HG03432 (cell line): Measurements from ENCODE around the gene CYP3A5.
"Not testable (repeated sequence)": the region's sequence is repeated elsewhere in the genome, so short reads cannot be mapped to it uniquely, and the experiment has no call there.

ENCODE experiments used
- ATAC-seq: cut with Tn5 transposase; IDR thresholded peaks from one replicate; pipeline ENCODE4 v1.9.1; 2021; ENCODE audit warnings: mild to moderate bottlenecking, moderate library complexity; ENCODE audit not compliant: unreplicated experiment

CYP3A5 gene

GRCh38 chr7:99685871-99686608, 6.2 kb upstream of the CYP3A5 start:
- ATAC-seq: not testable (repeated sequence)

- ATAC-seq: no peak
These were observed 5.4 kb upstream of the CYP3A5 start for GRCh38 chr7:99685129-99685758.

GRCh38 chr7:99679032-99679399, 780 bp downstream of the CYP3A5 start:
- ATAC-seq: no peak

GRCh38 chr7:99677648-99678045, 2.1 kb downstream of the CYP3A5 start:
- ATAC-seq: no peak

- ATAC-seq: no peak
These were observed 2.7 kb downstream of the CYP3A5 start for GRCh38 chr7:99677013-99677647.

GRCh38 chr7:99674995-99675742, 4.6 kb downstream of the CYP3A5 start:
- no peak for ATAC-seq

GRCh38 chr7:99672573-99672972, 7.2 kb downstream of the CYP3A5 start:
- ATAC-seq: no peak

- no peak for ATAC-seq
These were observed 10.0 kb downstream of the CYP3A5 start for GRCh38 chr7:99669782-99670181.

- no peak for ATAC-seq
These were observed 11.3 kb downstream of the CYP3A5 start for GRCh38 chr7:99668541-99668940.

GRCh38 chr7:99667179-99667578, 12.6 kb downstream of the CYP3A5 start:
- no peak for ATAC-seq

- no peak for ATAC-seq
These were observed 13.8 kb downstream of the CYP3A5 start for GRCh38 chr7:99666013-99666395.

GRCh38 chr7:99665312-99666012, 14.3 kb downstream of the CYP3A5 start:
- no peak for ATAC-seq

GRCh38 chr7:99657879-99658278, 21.9 kb downstream of the CYP3A5 start:
- not testable (repeated sequence) for ATAC-seq

- ATAC-seq: not testable (repeated sequence)
These were observed 25.2 kb downstream of the CYP3A5 start for GRCh38 chr7:99654626-99655025.

- no peak for ATAC-seq
These were observed 26.0 kb downstream of the CYP3A5 start for GRCh38 chr7:99653754-99654153.

- ATAC-seq: not testable (repeated sequence)
These were observed 26.5 kb downstream of the CYP3A5 start for GRCh38 chr7:99653269-99653668.

GRCh38 chr7:99652671-99653070, 27.1 kb downstream of the CYP3A5 start:
- ATAC-seq: no peak

- ATAC-seq: no peak
These were observed 28.5 kb downstream of the CYP3A5 start for GRCh38 chr7:99651290-99651689.

GRCh38 chr7:99648843-99649242, 31.0 kb downstream of the CYP3A5 start:
- no peak for ATAC-seq

GRCh38 chr7:99645590-99645989, 34.2 kb downstream of the CYP3A5 start:
- no peak for ATAC-seq

GRCh38 chr7:99644431-99644830, 35.4 kb downstream of the CYP3A5 start:
- no peak for ATAC-seq
